ENCODE results near the gene TTC4. TPM values are rescaled to one million over a fixed set of nuclear protein-coding genes. Genes with fewer than 3 reads are reported as not detected.

The TTC4 gene
- total RNA-seq, 1 donor from 2014 or later, result 16.4 TPM

DNA sequence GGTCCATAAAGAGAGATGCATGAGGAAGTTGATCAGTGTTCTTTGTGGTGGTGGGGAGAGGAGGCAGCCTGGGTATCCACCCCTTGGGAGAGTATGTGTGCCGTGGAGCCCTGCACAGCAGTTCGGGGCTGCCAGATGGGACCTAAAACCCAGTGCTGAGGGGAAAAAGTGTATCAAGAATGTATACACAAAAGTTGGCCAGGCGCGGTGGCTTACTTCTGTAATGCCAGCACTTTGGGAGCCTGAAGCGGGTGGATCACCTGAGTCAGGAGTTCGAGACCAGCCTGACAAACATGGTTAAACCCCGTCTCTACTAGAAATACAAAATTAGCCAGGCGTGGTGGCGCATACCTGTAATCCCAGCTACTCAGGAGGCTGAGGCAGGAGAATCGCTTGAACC lies 4.1 kb upstream of the TTC4 start:
- TF ChIP-seq, protein P1, sequence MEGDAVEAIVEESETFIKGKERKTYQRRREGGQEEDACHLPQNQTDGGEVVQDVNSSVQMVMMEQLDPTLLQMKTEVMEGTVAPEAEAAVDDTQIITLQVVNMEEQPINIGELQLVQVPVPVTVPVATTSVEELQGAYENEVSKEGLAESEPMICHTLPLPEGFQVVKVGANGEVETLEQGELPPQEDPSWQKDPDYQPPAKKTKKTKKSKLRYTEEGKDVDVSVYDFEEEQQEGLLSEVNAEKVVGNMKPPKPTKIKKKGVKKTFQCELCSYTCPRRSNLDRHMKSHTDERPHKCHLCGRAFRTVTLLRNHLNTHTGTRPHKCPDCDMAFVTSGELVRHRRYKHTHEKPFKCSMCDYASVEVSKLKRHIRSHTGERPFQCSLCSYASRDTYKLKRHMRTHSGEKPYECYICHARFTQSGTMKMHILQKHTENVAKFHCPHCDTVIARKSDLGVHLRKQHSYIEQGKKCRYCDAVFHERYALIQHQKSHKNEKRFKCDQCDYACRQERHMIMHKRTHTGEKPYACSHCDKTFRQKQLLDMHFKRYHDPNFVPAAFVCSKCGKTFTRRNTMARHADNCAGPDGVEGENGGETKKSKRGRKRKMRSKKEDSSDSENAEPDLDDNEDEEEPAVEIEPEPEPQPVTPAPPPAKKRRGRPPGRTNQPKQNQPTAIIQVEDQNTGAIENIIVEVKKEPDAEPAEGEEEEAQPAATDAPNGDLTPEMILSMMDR (IDR thresholded peaks at IDR 0.05), result no peak
- intact Hi-C loops (cut with DNase I), result no loop called here
- Histone ChIP-seq H3K36me3 (no peaks in the 10 kb centered on the region), H3K4me3 (no peak overlapping the region), H3K27me3 (no peaks in the 10 kb centered on the region), H3K4me1 (peaks cover 4% of the 10 kb centered on the region), H3K9me3 (no peaks in the 10 kb centered on the region), H3K27ac (no peak overlapping the region)
- ATAC-seq (no peak), DNase-seq (no peak)

GRCh38 chr1:54714881-54715492 lies 674 bp upstream of the TTC4 start:
- no peaks in the 10 kb centered on the region for H3K9me3 ChIP-seq
- ATAC-seq, result no peak
- H3K27me3 ChIP-seq, result no peaks in the 10 kb centered on the region
- peaks cover 25% of the 10 kb centered on the region for H3K36me3 ChIP-seq
- TF ChIP-seq, protein P1 (IDR thresholded peaks at IDR 0.05), result no peak
- peaks cover 9% of the 10 kb centered on the region for H3K4me1 ChIP-seq
- intact Hi-C loops (cut with DNase I), result no loop called here
- peak overlapping the region; percentile 89 for H3K4me3 ChIP-seq
- H3K27ac ChIP-seq, result peak overlapping the region; percentile 84
- no peak for DNase-seq

DNA sequence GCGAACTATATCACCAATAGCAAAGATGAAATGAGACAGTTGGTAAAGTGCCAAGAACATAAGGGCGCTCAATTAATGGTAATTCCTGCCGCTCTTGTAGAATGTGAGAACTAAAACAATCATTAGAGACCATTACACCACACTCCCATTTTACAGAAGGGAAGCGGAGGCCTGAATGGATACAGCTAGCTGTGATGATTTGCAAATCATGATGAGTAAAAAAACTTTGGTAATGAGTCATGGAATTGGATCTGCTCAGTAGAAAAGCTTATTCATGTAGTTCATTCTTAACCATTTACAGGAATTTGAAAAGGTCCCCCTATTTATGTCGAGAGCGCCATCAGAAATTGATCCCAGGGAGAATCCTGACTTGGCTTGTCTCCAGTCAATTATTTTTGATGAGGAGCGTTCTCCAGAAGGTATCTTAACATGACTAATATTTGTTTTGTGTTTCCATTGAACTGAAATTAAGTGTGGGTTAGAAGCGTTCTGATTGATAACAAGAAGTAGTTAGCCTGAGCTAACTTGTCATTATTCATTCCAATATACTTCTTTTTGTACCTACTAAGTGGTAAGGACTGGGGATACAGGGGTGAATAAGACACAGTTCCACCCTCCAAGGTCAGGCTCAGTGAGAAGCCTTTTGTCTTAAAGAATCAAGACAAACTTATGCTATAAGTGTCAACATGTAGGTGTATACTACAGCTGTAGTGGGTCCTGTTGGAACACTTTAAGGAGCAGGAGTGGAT lies 812 bp downstream of the TTC4 start:
- H3K4me1 ChIP-seq, result peaks cover 9% of the 10 kb centered on the region
- DNase-seq (no peak), ATAC-seq (no peak)
- TF ChIP-seq, protein P1 (IDR thresholded peaks at IDR 0.05), result no peak
- H3K9me3 ChIP-seq, result no peaks in the 10 kb centered on the region
- peaks cover 40% of the 10 kb centered on the region for H3K36me3 ChIP-seq
- intact Hi-C loops (cut with DNase I), result no loop called here
- H3K27ac ChIP-seq, result peak overlapping the region; percentile 84
- no peaks in the 10 kb centered on the region for H3K27me3 ChIP-seq
- peak overlapping the region; percentile 89 for H3K4me3 ChIP-seq

DNA sequence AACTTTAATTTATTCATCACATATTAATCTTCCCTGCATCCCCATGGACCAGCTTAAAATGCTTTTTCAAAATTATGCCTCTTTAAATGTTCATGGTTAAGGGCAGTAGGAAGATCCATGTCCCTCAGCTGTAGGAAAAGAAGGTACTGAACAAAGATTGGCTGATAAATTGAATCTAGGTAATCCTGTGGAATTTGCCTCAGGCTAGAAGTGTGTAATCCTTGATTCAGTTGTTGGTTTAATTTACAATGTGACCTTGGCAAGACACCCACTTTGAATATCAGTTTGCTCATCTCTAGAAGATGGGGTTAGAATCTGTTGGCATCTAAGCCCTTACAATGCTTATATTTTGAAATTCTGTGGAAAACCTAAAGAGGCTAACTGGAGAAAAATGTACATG lies 6.1 kb downstream of the TTC4 start:
- peaks cover 91% of the 10 kb centered on the region for H3K36me3 ChIP-seq
- no peak overlapping the region for H3K4me3 ChIP-seq
- H3K27ac ChIP-seq, result no peak overlapping the region
- intact Hi-C loops (cut with DNase I), result no loop called here
- H3K27me3 ChIP-seq, result no peaks in the 10 kb centered on the region
- DNase-seq (no peak), ATAC-seq (no peak)
- H3K9me3 ChIP-seq, result no peaks in the 10 kb centered on the region
- TF ChIP-seq, protein P1 (IDR thresholded peaks at IDR 0.05), result no peak
- H3K4me1 ChIP-seq, result peaks cover 4% of the 10 kb centered on the region

GRCh38 chr1:54723985-54724384 lies 8.3 kb downstream of the TTC4 start:
- Histone ChIP-seq H3K4me1 (no peaks in the 10 kb centered on the region), H3K27ac (no peak overlapping the region), H3K9me3 (no peaks in the 10 kb centered on the region), H3K4me3 (no peak overlapping the region), H3K27me3 (no peaks in the 10 kb centered on the region), H3K36me3 (peaks cover 94% of the 10 kb centered on the region)
- no peak for DNase-seq
- intact Hi-C loops (cut with DNase I), result no loop called here
- ATAC-seq, result no peak
- TF ChIP-seq, protein P1 (IDR thresholded peaks at IDR 0.05), result no peak
